Ramos (cell line): ENCODE results near the gene SLC9B2.

Experiments
- in situ Hi-C: fragments of 300-500 bp; cut with MboI; formaldehyde crosslinking; loops from one replicate; pipeline ENCODE4 v1.14.3; 2022; ENCODE audit warnings: low sequenced_read_pairs; ENCODE audit not compliant: unreplicated experiment

Gene SLC9B2

DNA sequence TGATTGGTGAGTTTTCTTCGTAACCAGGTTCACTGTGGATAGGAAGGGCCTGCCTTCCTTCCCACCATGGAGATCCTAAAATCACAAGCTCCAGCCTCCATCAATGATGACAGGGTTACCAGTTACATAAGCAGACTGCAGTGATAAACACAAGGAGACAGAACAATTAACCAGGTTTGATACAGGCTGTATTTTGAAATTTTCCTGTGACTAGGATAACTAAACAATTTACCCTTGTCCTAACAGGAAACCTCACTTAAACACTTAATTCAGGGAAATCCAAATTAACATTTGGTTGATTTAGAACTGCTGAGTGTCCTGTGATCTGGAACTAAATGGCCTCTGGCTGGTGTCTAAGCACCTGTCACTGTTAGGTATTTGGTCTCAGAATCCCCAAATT lies 3.1 kb upstream of the SLC9B2 start:
- in situ Hi-C loops = no loop called here

DNA sequence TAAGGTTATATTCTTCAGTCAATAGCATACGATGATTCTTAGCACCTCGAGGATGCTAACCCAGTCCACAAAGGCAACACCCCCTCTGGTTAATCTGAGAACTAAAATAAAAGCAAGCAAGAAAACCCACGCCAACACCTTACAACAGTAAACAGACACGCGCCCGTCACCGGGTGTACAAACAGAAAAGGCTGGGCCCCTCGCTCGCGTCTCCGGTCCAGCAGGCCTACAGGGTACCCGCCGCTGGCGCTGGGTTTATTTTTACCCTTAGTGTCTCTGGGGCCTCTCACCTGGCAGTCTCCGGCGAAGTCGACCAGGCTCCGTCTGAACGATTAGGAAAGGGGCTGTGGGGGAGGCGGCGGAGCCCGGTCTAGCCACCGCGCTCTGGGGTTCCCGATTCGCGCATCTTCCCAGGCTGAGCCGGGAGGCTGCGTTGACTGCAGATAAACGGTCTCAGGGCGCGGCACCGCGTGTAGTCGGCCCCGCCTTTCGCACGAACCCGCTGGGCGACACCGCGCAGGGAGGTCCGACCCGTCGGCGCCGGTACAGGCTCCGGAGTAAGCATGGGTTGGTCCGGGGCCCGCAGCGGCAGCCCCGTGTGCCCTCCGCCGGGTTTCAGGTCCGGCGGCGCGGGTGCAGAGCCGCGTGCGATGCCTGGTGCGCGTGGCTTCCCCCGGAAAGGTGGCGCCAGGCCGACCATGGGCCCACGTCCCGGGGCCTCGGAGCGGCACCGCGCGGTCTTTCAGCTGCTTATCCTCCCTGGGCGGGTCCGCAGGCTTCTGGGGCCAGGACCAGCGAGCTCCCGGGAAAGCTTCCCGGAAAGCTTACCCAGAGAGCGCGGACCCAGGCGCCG lies 441 bp downstream of the SLC9B2 start:
- in situ Hi-C loops = no loop called here

DNA sequence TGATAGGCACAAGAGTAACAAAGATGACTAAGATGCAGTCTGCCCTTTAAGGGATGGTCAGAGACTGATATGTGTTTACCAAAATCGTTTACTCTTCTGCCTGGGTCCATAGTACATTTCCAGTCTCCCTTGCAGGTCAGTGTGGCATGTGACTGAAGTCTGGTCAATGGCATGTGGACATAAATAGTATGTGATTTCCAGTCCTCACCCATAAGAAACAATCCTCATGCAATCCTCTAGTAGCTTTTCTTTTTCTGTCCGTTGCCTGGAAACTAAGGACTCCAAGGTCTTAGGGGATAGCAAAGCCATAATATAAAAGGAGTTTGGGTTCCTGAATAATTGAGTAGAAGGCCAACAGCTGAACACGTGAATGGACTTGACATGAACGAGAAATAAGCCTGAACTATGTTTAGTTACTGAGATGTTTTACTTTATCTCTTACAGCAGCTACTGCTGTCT lies 1.1 kb downstream of the SLC9B2 start:
- in situ Hi-C loops = no loop called here

DNA sequence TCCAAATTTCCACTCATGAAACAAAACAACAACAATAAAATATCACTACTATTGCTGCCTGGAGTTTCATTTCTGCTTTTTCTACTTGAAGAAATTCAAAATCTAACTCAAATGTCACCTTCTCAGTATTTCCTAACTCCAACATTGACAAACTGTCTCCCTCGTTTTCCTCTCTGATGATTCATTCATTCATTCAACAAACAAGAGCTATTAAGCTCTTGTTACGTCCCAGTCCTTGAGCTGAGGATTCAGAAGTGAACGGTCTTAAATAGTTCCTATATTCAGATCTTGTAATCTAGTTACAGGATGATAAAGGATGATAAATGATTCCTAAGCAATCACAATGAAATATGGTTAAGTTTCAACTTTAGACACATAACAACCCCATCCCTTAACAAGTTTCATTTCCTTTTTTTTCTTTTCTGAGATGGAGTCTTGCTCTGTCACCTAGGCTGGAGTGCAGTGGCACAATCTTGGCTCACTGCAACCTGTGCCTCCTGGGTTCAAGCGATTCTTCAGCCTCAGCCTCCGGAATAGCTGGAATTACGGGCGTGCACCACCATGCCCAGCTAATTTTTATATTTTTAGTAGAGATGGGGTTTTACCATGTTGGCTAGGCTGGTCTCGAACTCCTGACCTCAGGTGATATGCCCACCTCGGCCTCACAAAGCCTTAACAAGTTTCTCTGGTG lies 1.7 kb downstream of the SLC9B2 start:
- in situ Hi-C loops = no loop called here

DNA sequence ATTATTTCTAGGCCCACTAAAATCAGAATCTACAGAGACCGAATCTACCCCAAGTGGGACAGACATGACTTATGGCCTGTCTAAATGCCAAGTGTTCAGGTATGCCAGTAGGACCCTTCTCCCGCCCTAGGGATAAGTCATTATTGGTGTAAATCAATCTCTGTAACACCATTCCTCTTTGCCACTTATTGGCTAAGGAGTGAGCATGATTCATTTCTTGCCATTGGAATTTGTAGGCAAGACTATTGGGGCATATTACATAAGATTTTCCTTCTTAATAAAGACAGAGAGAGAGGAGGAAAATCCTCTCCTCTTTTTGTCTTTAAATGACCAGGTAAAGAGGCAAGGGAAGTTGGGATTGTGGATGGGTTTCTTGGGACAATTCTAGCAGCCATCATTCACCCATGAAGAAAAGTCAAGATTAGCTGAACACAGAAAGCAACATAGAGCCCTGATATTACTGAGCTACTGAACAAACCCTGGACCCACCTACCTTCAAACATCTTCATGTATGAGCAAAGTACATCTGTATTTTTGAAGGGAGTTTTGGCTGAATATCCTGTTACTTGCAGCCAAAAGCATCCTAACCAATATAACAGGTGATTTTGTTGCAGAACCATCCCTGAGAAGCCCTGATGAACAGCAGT lies 2.6 kb downstream of the SLC9B2 start:
- in situ Hi-C loops = no loop called here

DNA sequence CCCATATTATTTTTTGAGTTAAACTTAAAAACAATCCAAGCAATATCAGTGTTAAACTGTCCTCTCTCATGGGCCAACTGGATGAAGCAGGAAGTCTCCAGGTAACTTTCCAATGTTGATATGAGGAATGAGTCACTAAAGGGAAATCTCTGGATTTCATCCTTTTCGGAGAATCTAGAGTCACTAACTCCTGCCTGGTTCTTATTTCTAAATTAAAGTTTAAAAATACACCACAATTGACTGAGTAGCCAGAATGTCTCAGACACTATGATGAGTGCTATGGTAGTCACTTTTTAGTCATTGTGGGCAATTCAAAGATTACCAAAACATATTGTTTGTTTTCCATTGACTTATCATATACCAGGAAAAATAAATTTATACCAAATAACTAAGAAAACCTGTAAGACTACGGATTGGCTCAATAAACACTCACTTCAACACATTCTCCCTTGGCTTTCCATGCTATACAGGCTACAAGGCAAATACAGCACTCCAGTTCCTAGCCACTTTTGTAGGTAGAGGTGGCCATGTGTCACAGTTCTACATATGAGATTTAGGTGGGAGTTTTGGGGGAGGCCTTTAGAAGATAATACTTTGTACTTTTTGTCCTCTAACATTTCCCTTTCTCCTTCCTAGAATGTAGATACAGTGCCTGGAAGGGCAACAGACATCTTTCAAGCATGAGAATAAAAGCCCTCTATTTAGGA lies 8.6 kb downstream of the SLC9B2 start:
- in situ Hi-C loops = no loop called here

DNA sequence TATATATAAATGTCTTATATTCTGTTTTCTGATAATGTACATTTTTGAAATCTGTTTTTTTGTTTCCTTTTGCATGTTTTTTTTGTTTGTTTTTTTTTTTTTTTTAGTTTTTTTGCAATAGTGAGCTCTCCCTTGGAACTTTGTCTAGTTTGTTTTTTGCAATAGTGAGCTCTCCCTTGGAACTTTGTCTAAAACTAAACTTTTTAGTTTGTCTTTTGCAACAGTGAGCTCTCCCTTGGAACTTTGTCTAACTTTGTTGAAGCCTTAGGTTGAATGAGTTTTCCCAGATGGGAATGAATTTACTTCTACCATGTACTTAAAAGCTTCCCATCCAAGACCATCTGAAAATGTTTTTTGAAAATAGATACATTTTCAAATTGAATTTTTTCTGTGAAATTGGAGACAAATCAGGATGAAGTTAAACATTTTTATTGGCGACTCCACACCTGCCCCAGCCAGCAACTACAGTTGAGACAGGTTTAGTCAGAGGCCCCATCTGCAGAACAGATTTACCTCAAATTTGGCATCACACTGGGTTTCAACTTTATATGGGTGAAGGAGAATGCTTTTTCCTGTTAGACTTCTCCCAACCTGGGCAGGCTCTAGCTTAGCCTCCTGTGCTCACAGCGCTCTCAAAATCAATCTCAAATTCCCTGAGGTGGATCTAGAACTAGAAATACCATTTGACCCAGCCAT lies 16.0 kb downstream of the SLC9B2 start:
- in situ Hi-C loops = no loop called here

DNA sequence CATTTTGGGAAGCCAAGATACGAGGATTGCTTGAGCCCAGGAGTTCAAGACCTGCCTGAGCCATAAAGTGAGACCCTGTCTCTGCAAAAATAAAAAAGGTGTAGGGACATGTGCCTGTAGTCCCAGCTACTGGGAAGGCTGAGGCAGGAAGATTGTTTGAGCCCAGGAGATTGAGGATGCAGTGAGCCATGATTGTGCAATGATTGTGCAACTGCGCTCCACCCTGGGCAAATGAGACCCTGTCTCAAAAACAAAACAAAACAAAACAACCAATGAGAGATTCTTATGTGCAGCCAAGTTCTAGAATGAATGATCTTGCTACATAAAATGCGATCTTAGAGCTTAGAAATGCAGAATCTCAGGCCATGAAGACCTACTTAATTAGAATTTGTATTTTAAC lies 22.5 kb downstream of the SLC9B2 start:
- in situ Hi-C loops = no loop called here

DNA sequence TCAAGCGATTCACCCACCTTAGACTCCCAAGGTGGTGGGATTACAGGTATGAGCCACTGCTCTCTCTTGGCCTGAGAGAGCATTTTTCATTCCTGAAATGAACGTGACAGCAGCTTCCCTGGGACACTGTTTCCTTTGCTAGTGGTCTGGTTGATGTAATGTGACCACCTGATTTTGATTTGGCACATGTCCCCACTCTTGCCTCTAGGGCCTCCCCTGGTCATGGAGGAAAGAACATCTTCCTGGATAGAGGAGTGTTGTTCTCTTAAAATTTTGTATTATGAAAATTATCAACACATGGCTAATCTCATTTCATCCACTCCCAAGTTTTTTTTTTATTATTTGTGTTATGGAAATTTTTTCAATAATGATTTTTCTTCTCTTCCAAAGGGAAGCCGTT lies 23.8 kb downstream of the SLC9B2 start:
- in situ Hi-C loops = no loop called here

DNA sequence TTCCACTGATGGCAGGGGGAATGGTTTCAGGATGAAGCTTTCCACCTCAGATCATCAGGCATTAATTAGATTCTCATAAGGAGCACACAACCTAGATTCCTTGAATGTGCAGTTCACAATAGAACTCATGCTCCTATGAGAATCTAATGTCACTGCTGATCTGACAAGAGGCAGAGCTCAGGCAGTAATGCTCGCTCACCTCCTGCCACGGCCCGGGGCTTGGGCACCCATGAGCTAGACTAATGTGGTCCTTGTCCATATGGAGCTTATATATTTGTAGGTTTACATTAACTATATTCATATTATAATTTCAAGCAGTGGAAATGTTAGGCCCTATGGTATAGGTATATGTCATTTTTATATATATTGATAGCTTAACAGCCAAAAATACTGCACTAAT lies 24.4 kb downstream of the SLC9B2 start:
- in situ Hi-C loops = no loop called here

DNA sequence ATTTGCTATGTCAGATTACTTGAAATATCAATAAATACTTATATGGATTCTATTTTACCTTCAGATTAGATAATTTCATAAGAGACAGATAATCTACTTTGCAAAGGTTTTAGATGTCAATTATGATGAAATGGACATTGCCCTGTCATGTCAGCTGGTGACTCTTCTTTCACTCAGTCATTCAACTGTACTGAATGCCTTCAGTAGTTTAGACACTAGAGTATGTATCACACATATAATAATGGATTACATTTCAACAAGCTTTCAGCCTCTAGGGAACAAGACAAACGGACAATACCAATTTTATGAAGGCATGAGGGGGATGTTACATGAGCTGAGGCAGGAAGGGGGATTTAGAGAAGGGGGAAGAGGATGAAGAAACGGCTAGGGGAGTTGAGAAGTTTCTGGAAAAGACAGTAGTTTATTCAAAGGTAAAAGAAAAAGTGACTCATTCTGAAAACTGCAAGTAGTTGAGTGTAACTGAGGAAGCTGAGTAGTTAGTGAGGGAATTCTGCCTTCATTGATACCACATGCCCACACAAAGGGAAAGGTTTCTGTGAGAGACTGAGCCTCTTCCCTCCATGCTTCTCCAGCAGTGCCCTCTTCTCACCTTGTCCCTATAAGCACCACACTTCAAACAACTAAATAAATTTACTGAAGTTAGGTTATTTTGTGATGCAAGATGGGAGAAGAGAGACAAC lies 25.7 kb downstream of the SLC9B2 start:
- in situ Hi-C loops = no loop called here

DNA sequence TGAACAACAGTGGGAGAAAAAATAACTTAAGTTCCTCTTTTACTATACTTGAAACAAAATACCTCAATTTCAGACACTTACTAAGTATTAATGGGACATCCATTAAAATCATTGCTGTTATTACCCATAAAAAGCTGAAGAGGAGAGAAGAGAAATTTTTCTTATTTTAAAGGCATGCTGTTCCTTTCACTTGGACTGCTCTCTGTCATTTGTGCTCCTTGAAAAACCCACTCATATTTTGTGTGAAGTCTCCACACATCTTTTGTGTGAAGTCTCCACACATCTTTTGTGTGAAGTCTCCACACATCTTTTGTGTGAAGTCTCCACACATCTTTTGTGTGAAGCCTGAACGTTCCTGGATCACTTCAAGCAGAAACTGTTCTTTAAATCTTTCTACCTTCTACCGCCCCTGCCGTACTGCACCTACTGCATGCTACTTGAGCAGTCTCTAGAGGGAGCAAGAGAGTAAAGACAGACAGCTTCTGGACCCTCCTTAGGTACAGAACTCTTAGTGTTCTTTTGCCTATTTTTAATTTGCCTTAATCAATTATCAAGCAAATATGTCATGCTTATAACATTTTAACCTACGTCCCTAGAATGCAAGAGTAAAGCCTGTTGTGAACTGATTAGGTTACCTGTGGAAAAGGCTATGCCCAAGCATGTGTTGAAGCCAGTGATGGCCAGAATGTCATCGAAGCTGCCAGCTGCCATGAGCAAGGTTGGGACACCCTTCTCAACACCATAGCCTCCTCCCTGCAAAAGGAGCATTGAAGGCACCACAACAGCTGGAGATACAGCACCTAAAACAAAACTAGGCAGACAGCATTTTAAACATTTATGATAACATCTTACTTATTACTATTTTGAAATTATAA lies 29.9 kb downstream of the SLC9B2 start:
- in situ Hi-C loops = no loop called here

DNA sequence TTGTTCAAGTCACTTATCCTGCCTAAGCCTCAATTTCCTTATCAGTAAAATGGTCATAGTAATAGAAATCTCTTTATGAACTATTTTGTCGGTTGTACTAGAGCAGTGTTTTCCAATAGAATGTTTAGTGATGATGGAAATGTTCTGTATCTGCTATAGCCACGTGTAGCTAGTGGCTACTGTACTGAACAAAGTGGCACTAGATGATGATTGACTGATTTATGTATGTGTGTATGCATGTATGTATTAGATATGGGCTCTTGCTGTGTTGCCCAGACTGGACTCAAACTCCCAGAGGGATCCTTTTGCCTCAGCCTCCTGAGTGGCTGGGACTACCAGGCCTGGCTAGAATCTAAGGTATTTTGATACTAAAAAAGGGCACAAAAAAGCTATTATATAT lies 32.4 kb downstream of the SLC9B2 start:
- in situ Hi-C loops = no loop called here

DNA sequence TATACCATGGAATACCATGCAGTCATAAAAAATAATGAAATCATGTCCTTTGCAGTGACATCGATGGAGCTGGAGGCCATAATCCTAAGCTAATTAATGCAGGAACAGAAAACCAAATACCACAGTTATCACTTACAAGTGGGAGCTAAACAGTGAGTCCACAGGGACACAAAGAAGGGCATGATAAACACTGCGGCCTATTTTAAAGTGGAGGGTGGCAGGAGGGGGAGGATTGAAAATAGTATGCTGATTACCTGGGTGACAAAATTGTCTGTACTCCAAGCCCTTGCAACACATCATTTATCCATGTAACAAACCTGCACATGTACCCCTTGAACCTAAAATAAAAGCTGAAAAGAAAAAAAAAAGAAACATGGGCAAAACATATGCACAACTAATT lies 40.4 kb downstream of the SLC9B2 start:
- in situ Hi-C loops = no loop called here

DNA sequence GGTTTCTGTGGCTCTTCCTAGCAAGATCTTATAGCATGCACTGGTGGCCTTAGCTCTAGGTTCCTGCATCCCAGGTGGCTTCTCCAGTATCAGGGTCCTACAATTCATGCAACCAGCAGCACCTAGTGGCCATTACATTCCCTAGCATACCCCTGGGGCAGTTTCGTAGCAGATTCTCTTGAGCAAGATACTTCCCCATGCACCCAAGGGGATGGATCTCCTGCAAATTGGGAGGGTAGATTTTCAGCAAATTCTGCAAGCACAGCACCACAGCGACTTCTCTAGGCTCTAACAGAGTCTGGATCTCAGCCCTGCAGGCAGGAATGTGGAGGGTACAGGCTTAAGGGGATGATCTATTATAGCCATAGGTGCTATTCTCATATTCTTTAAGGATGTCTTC lies 44.0 kb downstream of the SLC9B2 start:
- in situ Hi-C loops = no loop called here

DNA sequence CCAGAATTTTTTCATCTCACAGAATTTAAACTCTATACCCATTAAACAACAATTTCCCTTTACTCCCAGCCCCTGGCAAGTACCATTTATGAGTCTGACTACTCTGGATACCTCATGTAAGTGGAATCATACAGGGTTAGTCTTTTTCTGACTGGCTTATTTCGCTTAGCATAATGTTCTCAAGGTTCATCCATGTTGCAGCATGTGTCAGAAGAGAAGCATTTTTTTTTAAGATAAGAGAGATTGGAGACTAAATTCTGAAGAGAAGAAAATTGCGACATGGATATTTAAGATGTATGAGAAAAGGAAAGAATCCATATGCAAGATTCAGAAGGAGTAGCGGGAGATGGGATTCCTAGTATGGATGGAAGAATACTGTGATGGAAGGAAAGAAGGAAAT lies 45.8 kb downstream of the SLC9B2 start:
- in situ Hi-C loops = no loop called here

DNA sequence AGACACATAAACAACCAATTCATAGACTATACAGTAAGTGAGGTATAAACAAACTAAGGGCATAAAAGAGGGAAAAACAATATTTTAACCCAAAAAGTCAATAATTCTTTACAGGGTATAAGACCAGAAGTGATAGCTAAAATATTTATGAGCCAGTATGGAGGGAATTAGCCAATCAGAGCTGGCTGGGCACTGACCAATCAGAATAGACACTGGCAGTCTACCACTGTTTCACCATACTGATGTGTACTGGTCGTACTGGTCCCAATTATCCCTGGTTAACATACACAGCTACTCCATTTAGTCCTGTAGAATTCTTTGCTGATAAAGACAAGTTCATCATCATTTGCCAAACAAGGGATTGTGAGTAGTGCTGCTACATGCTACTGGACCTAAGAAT lies 47.3 kb downstream of the SLC9B2 start:
- in situ Hi-C loops = no loop called here

DNA sequence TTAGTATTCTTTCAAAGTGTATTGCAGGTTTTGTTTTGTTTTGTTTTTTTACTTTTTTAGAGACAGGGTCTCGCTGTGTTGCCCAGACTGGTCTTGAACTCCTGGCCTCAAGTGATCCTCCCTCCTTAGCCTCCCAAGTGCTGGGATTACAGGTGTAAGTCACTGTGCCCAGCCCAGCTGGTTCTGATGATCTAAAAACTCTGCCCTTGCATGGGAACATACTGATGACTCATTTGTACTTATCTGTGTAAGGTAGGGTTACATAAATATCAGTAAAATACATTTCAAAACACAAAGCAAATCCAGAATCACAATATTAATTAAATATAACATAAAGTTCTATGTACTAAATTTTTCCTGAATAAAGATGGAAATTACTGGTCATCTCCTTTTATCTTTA lies 49.7 kb downstream of the SLC9B2 start:
- in situ Hi-C loops = no loop called here

DNA sequence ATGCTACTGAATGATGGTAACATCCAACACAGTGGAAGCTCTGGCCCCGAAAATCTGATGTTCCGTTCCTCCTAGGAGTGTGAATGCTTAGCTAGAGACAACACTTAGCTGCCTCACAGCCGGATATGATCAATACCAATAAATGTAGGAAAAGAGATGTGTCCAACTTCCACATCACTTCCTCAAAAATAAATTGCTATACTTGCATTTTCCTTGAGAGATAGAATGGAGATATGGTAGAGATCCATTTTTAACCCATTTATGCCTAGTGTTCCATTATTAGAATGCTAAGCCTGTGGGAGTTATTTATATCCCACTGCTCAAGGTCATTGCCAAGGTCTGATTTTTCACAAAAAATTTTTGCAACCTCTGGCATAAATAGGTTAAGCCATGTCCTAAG lies 51.6 kb downstream of the SLC9B2 start:
- in situ Hi-C loops = no loop called here
